Superior temporal gyrus (tissue), 1 donor: ENCODE results near the gene AKAP7.

ENCODE experiments used
- DNase-seq: peaks from one replicate; pipeline ENCODE4 v3.0.0-alpha.2; 2016; ENCODE audit errors: extremely low spot score

AKAP7 gene

DNA sequence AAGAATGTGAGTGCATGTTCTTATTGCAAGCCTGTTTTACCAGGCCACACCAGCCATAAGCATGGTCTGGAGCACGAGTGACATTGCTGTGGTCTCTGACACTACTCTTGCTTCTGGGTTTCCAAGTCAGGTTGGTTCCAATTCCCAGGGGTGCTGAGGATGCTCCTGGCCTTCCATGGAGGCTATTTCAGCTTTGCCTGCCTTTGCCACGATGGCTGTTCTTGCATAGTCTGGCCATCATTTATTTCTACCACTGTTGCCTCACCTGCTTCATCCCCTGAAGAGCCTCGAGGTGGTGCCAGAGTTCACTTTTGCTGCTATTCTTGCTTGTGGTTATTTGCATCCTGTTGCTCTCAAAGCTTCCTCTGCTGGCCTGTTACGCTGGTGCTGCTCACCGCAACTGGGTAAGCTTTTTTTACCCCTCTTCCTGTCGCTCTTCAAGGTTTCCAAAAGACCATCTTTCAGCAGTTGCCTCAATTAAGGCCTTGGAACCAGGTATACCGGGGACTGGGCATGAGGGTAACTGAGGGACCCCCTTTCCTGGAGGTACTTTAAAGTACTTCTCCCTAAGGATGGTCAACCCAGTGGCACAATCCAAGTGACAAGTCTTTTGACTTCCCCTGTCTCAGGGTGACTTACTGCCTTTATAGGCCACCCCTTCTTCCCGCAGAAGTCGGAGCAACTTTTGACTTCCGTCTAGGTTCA is 64.5 kb downstream of the AKAP7 start:
- DNase-seq = no peak

- DNase-seq = peak; percentile 53
These were observed 70.4 kb downstream of the AKAP7 start for GRCh38 chr6:131205481-131206244.

DNA sequence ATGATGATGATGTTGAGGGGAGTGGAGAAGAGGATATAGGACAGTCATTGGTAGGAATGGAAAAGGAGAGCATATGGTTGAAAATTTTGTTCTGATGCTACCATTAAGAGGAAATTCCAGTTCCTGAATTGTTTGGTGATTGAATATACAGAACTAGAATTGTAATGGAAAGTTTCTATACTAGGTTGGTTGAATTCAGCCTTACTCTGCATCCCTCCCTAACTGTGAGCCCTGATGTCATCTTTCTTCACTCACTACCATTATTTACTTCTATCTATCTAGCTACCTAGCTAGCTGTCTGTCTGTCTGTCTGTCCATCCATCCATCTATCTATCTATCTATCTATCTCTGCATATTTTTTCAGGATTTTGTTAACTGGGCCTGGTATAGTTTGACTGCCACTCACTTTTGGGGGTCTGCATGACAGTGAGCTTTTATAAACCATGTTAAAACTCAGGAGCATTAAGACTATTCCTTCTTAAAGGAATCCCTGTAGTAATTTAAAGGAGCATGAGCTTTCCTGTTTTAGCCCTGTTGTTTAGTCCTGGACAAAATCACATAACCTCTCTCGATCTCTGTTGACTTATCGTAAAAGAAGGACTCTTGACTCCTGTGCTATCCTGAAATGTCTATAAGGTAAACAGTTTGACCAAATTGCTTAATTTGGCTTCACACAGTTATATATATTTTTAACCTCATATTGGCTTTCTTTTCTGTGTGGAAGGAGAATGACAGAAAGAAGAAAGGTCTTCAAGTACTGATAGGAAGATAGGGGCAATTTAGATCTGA is 71.4 kb downstream of the AKAP7 start:
- no peak for DNase-seq

DNA sequence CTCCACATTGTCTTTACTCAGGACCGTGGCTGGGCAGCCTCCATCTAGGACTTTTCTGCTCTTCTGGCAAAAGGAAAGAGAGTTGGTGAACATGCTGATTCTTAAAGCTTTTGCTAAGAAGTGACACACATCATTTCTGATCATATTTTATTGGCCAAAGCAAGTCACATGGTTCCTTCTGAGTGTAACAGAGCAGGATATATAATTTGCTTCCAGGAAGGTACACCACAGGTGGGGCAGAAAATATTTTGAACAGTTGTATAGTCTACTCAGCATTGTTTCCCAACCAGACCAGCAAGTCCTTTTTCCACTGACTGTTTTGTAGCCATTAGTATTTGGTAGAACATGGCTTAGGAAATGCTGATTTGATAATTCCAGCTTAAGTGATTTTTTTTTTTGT is 73.5 kb downstream of the AKAP7 start:
- DNase-seq = no peak

GRCh38 chr6:131210469-131210868 is 75.2 kb downstream of the AKAP7 start:
- no peak for DNase-seq

DNA sequence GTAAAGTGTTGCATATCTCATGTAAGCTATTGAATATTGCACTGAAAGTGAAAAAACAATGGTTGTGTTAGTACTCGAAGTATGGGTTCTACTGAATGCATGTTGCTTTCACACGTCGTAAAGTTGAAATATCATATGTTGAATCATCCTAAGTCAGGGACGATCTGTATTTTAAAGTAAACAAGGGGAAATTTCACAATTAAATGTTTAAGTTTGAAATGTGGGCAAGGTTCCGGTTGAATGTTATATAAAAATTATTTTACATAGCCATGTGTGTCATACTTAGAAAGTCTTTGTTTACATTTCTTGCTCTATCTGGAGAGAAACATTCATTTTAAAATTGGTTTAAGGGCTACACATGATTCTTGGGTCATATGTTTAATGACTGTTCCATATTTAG is 76.8 kb downstream of the AKAP7 start:
- DNase-seq = no peak

DNA sequence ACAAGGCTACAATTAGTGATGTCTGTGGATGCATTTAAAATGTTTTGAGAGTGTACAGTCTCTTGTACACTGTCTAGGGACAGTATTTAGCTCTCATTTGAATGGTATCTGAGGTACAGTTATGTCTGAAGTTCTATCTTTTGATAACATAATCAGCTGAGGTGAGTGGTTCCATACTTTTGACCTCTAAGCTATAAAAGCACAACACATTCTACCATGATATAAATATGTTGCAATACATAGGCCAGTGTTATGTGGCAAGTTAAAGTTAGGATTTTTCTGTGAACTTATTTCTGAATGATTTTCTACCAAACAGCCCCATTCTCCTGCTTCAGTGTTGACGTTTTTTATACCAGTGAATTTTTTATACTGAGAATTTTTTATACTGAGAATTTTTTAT is 77.6 kb downstream of the AKAP7 start:
- DNase-seq = no peak

- no peak for DNase-seq
These were observed 78.3 kb downstream of the AKAP7 start for GRCh38 chr6:131213501-131213990.

- DNase-seq = no peak
These were observed 80.0 kb downstream of the AKAP7 start for GRCh38 chr6:131215219-131215618.

- no peak for DNase-seq
These were observed 81.0 kb downstream of the AKAP7 start for GRCh38 chr6:131216246-131216645.

- DNase-seq = no peak
These were observed 87.5 kb downstream of the AKAP7 start for GRCh38 chr6:131222773-131223172.

DNA sequence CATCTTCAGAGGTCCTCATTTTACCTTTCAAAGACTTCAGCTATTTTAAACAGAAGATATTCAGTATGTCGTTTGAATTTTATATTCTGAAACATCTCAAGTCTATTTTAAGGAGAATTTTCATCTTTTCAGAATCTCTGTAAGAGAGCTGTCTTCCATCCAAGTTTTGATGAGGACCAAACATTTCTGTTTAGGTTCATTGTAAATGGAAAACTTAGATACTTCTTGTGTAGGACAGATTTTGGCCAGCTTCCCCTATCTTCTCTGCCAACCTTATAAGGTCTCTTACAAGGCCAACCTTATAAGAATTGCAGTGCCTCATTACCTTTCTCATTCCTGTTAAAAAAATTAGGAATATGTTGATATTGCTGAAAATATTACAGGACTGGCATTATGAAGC is 88.1 kb downstream of the AKAP7 start:
- no peak for DNase-seq

DNA sequence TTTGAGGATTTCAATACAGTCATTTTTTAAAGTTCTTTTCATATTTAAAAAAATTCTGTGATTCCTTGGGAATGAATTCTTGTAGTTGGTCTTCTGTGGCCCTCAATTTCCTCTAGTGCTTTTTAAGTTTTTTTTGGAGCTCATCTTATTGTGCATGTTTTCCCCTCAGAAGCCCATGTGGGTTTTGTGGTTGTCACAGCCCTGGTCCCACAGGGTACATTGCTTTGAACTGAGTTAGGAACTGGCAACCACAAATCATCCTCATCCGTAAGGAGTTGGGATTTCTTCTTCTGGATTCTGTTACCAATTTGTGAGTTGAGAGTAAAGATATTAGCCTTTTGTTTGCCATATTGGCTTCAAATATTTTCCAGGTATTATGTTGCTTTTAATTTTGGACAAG is 89.9 kb downstream of the AKAP7 start:
- DNase-seq = no peak

- DNase-seq = no peak
These were observed 90.7 kb downstream of the AKAP7 start for GRCh38 chr6:131225959-131226358.

GRCh38 chr6:131226459-131227157 is 91.3 kb downstream of the AKAP7 start:
- no peak for DNase-seq

DNA sequence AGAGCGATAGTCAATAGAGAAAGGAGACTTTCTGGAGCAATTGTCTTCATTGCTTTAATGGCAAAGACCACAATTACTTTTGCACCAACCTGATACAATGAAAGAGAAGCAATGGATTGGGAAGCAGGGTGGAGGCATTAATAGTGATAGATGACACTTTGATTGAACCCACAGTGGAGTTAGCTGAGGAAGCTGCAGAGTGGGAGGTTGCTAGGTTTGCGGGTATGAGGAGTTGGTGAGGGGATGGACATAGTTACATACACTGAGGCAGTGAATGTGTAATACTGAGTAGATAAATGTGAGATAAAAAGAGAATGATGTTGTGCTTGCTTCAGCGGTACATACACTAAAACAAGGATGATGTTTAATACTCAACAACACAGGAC is 91.9 kb downstream of the AKAP7 start:
- no peak for DNase-seq

GRCh38 chr6:131231103-131231502 is 95.8 kb downstream of the AKAP7 start:
- DNase-seq = no peak

- no peak for DNase-seq
These were observed 96.6 kb downstream of the AKAP7 start for GRCh38 chr6:131231891-131232290.

DNA sequence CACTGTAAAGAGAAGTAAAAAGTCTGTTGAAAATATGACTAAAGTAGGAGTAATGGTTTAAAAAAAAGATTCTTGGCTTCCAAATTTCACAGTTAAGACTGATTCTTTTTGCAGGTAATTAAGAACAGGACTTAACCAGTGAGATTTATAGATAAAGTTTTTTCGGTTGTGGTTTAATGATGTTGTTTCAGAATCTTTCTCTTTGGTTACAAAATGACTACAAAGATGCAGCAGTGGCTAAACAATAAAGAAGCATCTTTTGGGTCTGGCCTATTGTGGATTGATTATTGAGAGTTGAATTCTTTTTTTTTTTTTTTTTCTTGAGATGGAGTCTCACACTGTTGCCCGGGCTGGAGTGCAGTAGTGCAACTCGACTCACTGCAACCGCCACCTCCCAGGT is 109.7 kb downstream of the AKAP7 start:
- DNase-seq = no peak

DNA sequence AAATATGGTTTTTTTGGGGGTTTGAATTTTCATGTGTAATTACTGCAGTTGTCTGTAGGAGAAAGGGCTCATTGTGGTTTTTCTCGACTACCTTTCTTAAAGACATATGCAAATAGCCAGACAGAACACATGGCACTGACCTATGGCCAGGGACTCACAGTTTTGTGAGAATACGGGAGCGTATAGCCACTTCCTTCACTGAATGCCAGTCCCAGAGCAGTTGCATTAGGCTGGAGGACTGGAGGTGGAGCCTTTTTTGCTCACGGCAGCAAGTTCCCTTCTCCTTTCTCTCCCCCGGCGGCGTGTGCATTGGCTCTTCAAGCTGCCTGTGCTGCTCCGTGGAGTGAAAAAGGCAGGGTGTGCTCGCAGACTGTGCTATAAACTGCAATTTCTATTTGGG is 114.9 kb downstream of the AKAP7 start:
- peak; percentile 79 for DNase-seq

- DNase-seq = no peak
These were observed 115.7 kb downstream of the AKAP7 start for GRCh38 chr6:131250936-131251335.
